Activated CD4-positive, alpha-beta T cell treated with anti-CD3 and anti-CD28 coated beads, Interleukin-2, amount 10 ng/mL, durations not matched to agents 7 days and 5 days (primary cell): ENCODE data around the gene CACNA2D3. TPM values are rescaled to one million over a fixed set of nuclear protein-coding genes. Genes with fewer than 3 reads are reported as not detected.

Experiments used
- CTCF ChIA-PET: fragments of 350-600 bp; sonication (Branson Sonifier 250); formaldehyde crosslinking; loops from one replicate; lab custom pipeline; 2021; ENCODE audit warnings: antibody characterized with exemption; lab: Charles Lee
- POLR2A ChIA-PET: fragments of 350-600 bp; sonication (Branson Sonifier 250); formaldehyde crosslinking; loops from one replicate; lab custom pipeline; 2021; ENCODE audit warnings: antibody characterized with exemption; lab: Charles Lee
- DNase-seq: peaks from one replicate; pipeline ENCODE4 v3.0.0-alpha.2; 2020
- H3K27ac Mint-ChIP-seq: one replicate; pipeline ENCODE4 v1.8.0; 2021; ENCODE audit warnings: mild to moderate bottlenecking, moderate library complexity, mixed read lengths
- H3K27me3 Mint-ChIP-seq: one replicate; pipeline ENCODE4 v1.8.0; 2021; ENCODE audit warnings: mixed read lengths
- H3K36me3 Mint-ChIP-seq: one replicate; pipeline ENCODE4 v1.8.0; 2021; ENCODE audit warnings: low read depth, mixed read lengths
- H3K4me1 Mint-ChIP-seq: one replicate; pipeline ENCODE4 v1.8.0; 2021; ENCODE audit warnings: mixed read lengths
- H3K4me3 Mint-ChIP-seq: one replicate; pipeline ENCODE4 v1.8.0; 2021; ENCODE audit warnings: mild to moderate bottlenecking, moderate library complexity, mixed read lengths
- H3K9me3 Mint-ChIP-seq: one replicate; pipeline ENCODE4 v1.8.0; 2021; ENCODE audit warnings: mixed read lengths
- total RNA-seq, 2 experiments: library from RNA; stranded (reverse); gene quantifications; one replicate each; pipeline ENCODE4 v1.2.3, GENCODE V29; 2021

CACNA2D3 gene
- not detected for total RNA-seq

- POLR2A ChIA-PET, result no interaction called here
- CTCF ChIA-PET, result no interaction called here
- Mint-ChIP-seq H3K4me3 (peak within 1 kb of the TSS; percentile 32), H3K9me3 (no peaks in the 10 kb centered on the region), H3K4me1 (peaks cover 7% of the 10 kb centered on the region), H3K27ac (no peak within 1 kb of the TSS), H3K27me3 (peaks cover 43% of the 10 kb centered on the region), H3K36me3 (no peaks in the 10 kb centered on the region)
- DNase-seq, result no peak
These were observed at the start of gene CACNA2D3 for GRCh38 chr3:54122324-54123002. TSS of gene CACNA2D3 (plus strand) at chr3:54122552.

- H3K4me3 Mint-ChIP-seq, result no peak overlapping the region
- ChIA-PET CTCF (no interaction called here), POLR2A (no interaction called here)
- no peak for DNase-seq
- no peak overlapping the region for H3K27ac Mint-ChIP-seq
- H3K36me3 Mint-ChIP-seq, result no peaks in the 10 kb centered on the region
- H3K4me1 Mint-ChIP-seq, result no peaks in the 10 kb centered on the region
- H3K27me3 Mint-ChIP-seq, result peaks cover 2% of the 10 kb centered on the region
- H3K9me3 Mint-ChIP-seq, result peaks cover 12% of the 10 kb centered on the region
These were observed 49.0 kb upstream of the CACNA2D3 start for GRCh38 chr3:54073386-54073785.

GRCh38 chr3:54079314-54079713 lies 43.0 kb upstream of the CACNA2D3 start:
- no peaks in the 10 kb centered on the region for H3K9me3 Mint-ChIP-seq
- no peak for DNase-seq
- no peaks in the 10 kb centered on the region for H3K36me3 Mint-ChIP-seq
- no peaks in the 10 kb centered on the region for H3K4me1 Mint-ChIP-seq
- no peak overlapping the region for H3K27ac Mint-ChIP-seq
- H3K4me3 Mint-ChIP-seq, result no peak overlapping the region
- ChIA-PET POLR2A (no interaction called here), CTCF (interaction anchor here (1.3 kb wide), 1 partner anchor 10 kb away, joined by 3 read pairs; no protein-coding TSS in a partner anchor)
- H3K27me3 Mint-ChIP-seq, result peaks cover 6% of the 10 kb centered on the region

GRCh38 chr3:54079730-54080325 lies 42.5 kb upstream of the CACNA2D3 start:
- CTCF ChIA-PET, result no interaction called here
- no peaks in the 10 kb centered on the region for H3K36me3 Mint-ChIP-seq
- H3K4me1 Mint-ChIP-seq, result no peaks in the 10 kb centered on the region
- POLR2A ChIA-PET, result no interaction called here
- DNase-seq, result no peak
- peaks cover 6% of the 10 kb centered on the region for H3K27me3 Mint-ChIP-seq
- no peak overlapping the region for H3K27ac Mint-ChIP-seq
- no peak overlapping the region for H3K4me3 Mint-ChIP-seq
- no peaks in the 10 kb centered on the region for H3K9me3 Mint-ChIP-seq

- no peaks in the 10 kb centered on the region for H3K4me1 Mint-ChIP-seq
- CTCF ChIA-PET, result no interaction called here
- no peak overlapping the region for H3K4me3 Mint-ChIP-seq
- H3K9me3 Mint-ChIP-seq, result no peaks in the 10 kb centered on the region
- H3K36me3 Mint-ChIP-seq, result no peaks in the 10 kb centered on the region
- no peak overlapping the region for H3K27ac Mint-ChIP-seq
- H3K27me3 Mint-ChIP-seq, result peaks cover 29% of the 10 kb centered on the region
- POLR2A ChIA-PET, result no interaction called here
- DNase-seq, result no peak
These were observed 38.4 kb upstream of the CACNA2D3 start for GRCh38 chr3:54083921-54084320.

- CTCF ChIA-PET, result no interaction called here
- Mint-ChIP-seq H3K9me3 (no peaks in the 10 kb centered on the region), H3K27me3 (peaks cover 35% of the 10 kb centered on the region), H3K36me3 (no peaks in the 10 kb centered on the region), H3K27ac (no peak overlapping the region), H3K4me1 (no peaks in the 10 kb centered on the region), H3K4me3 (no peak overlapping the region)
- no peak for DNase-seq
- POLR2A ChIA-PET, result no interaction called here
These were observed 36.4 kb upstream of the CACNA2D3 start for GRCh38 chr3:54085936-54086335.

- ChIA-PET POLR2A (no interaction called here), CTCF (no interaction called here)
- H3K4me3 Mint-ChIP-seq, result no peak overlapping the region
- no peak for DNase-seq
- no peaks in the 10 kb centered on the region for H3K4me1 Mint-ChIP-seq
- no peaks in the 10 kb centered on the region for H3K36me3 Mint-ChIP-seq
- H3K27me3 Mint-ChIP-seq, result peaks cover 35% of the 10 kb centered on the region
- no peaks in the 10 kb centered on the region for H3K9me3 Mint-ChIP-seq
- no peak overlapping the region for H3K27ac Mint-ChIP-seq
These were observed 35.5 kb upstream of the CACNA2D3 start for GRCh38 chr3:54086652-54087405.

- Mint-ChIP-seq H3K4me3 (no peak overlapping the region), H3K36me3 (no peaks in the 10 kb centered on the region), H3K9me3 (no peaks in the 10 kb centered on the region), H3K27me3 (peaks cover 35% of the 10 kb centered on the region), H3K4me1 (no peaks in the 10 kb centered on the region), H3K27ac (no peak overlapping the region)
- no peak for DNase-seq
- POLR2A ChIA-PET, result no interaction called here
- CTCF ChIA-PET, result no interaction called here
These were observed 34.6 kb upstream of the CACNA2D3 start for GRCh38 chr3:54087581-54088410.

- Mint-ChIP-seq H3K27ac (no peak overlapping the region), H3K9me3 (no peaks in the 10 kb centered on the region), H3K27me3 (peaks cover 14% of the 10 kb centered on the region), H3K4me1 (no peaks in the 10 kb centered on the region), H3K36me3 (no peaks in the 10 kb centered on the region), H3K4me3 (no peak overlapping the region)
- POLR2A ChIA-PET, result no interaction called here
- DNase-seq, result no peak
- CTCF ChIA-PET, result no interaction called here
These were observed 28.7 kb upstream of the CACNA2D3 start for GRCh38 chr3:54093491-54094248.

- CTCF ChIA-PET, result no interaction called here
- H3K36me3 Mint-ChIP-seq, result no peaks in the 10 kb centered on the region
- no peaks in the 10 kb centered on the region for H3K4me1 Mint-ChIP-seq
These were observed 27.4 kb upstream of the CACNA2D3 start for GRCh38 chr3:54094926-54095325.

GRCh38 chr3:54099381-54099780 lies 23.0 kb upstream of the CACNA2D3 start:
- Mint-ChIP-seq H3K4me1 (no peaks in the 10 kb centered on the region), H3K9me3 (no peaks in the 10 kb centered on the region), H3K27ac (no peak overlapping the region), H3K27me3 (peaks cover 6% of the 10 kb centered on the region), H3K36me3 (no peaks in the 10 kb centered on the region), H3K4me3 (no peak overlapping the region)
- DNase-seq, result no peak
- POLR2A ChIA-PET, result no interaction called here
- CTCF ChIA-PET, result no interaction called here

More at GRCh38 chr3:54094926-54095325, 27.4 kb upstream of the CACNA2D3 start:
- no peak for DNase-seq
- no peak overlapping the region for H3K27ac Mint-ChIP-seq
- H3K4me3 Mint-ChIP-seq, result no peak overlapping the region
- peaks cover 10% of the 10 kb centered on the region for H3K27me3 Mint-ChIP-seq
- H3K9me3 Mint-ChIP-seq, result no peaks in the 10 kb centered on the region
- POLR2A ChIA-PET, result no interaction called here

GRCh38 chr3:54104084-54104483 lies 18.3 kb upstream of the CACNA2D3 start:
- H3K9me3 Mint-ChIP-seq, result peaks cover under 1% of the 10 kb centered on the region
- no peak for DNase-seq
- H3K27me3 Mint-ChIP-seq, result no peaks in the 10 kb centered on the region
- CTCF ChIA-PET, result no interaction called here
- no peaks in the 10 kb centered on the region for H3K36me3 Mint-ChIP-seq
- no peak overlapping the region for H3K4me3 Mint-ChIP-seq
- no peak overlapping the region for H3K27ac Mint-ChIP-seq
- POLR2A ChIA-PET, result no interaction called here
- no peaks in the 10 kb centered on the region for H3K4me1 Mint-ChIP-seq
